ENCODE results near the gene CIAO2B.
"Not testable (repeated sequence)": the region's sequence is repeated elsewhere in the genome, so short reads cannot be mapped to it uniquely, and the experiment has no call there.

CIAO2B gene

DNA sequence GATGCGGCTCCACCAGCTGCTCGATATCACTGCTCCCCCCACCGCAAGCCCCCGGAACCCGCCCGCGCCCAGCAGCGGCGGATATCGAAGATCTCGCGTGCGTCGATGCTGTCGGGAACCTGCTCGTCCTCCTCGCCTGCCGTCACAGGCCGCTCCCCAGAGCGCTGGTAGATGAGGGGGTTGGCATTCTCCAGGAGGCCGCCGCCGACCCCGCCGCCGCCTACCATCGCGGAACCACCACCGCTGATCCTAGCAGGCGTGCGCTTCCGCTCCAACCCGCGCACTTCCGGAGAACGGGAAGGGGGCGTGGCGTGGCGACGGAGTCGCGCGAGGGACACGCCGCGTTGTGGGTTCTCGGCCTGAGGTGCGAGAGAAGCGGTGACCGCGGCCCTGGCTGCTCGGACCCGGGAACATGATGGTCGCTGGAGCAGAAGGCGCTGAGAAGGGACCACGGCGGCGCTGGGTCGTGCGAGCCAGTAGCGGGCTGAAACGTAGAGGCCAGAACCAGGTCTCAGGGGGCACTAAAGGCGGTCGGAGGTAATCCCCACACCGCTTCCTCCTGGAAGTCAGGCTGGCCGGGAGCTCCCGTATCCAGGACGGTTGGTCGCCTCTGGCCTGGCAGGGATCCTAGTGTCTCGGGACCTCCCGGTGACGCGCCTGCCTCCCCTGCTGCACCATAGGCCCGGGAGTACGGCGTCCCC, at the start of gene CIAO2B:
Gene CIAO2B (minus strand): TSS at position 265 of the 701 bp plus-strand sequence. CDS start 38 bp downstream, at position 227.
- peak; percentile 89 for DNase-seq

DNA sequence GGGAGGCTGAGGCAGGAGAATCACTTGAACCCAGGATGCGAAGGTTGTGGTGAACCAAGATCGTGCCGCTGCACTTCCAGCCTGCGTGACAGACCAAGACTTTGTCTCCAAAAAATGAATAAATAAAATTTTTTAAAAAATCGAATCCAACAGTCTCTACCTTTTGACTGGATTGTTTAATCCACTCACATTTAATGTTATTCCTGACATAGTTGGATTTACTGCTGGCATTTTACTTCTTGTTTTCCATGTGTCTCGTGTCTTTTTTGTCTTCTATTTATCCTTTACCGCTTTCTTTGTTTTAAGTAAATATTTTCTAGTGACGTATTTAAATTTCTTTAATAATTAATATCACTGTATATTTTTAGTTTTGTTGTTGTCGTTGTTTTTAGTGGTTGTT, 48.8 kb upstream of the CIAO2B start:
- DNase-seq, result no peak

DNA sequence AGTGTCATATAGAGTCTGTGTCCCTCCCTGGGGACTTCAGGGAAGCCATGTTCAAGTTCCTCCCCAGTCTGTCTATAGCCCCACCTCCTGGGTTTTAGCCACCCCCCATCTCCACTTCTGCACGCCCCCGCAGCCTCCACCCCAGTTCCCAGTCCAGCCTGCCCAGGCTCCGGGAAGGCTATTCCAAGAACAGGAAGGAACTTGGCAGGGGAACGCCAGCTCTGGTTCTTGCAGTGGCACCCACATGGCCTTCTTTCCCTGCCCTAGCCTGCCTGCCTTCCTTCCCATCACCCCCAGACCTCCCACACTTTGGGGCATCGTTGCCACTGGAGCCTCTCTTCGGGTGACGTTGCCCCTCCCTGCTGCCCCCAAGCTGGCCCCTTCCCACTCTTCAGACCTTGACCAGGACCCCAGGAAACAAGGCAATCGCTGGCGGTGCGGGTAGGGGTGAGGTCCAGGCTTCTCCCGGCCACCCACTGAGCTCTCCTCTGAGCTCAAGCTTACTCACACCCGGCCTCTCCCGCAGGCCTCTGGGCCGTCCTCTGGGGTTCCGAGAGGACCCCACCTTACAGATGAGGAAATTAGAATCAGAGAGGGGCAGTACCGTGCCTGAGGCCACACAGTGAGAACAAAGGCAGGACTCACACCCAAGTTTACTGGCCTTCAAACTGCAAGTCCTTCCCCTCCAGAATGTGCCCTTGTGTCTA, 45.0 kb upstream of the CIAO2B start:
- DNase-seq, result no peak

DNA sequence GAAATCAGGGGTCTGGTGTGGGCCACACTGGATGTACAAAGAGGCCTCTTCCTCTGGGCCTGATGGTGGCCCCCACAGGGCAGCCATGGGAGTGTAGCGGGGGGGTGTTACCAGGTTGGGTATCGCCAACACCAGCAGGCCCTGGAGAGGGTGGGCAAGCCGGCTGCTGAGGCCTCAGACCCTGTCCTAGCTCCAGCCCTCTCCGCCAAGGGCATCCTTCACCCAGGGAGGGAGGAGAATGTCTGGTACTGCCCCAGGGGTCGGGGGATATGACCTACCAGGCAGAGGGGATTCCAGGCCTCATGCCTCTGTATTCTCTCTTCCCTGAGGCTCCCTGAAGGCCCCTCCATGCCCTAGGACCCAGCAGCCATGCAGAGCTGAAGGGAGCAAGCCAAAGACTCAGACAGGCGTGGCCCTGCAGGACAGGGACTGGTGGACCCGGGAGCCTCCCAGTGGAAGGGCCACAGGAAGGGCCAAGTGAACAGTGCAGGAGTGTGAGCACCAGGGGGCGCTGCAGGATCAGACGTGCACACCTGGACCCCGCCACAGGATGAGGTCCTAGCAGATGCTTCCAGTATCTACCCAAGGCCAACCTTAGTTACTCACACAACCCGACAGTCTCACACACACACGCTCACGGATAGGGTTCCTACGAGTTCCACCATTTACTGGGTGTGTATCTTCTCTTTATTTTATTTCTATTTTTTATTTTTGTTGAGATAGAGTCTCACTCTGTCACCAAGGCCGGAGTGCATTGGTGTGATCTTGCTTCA, 43.3 kb upstream of the CIAO2B start:
- peak; percentile 88 for DNase-seq

DNA sequence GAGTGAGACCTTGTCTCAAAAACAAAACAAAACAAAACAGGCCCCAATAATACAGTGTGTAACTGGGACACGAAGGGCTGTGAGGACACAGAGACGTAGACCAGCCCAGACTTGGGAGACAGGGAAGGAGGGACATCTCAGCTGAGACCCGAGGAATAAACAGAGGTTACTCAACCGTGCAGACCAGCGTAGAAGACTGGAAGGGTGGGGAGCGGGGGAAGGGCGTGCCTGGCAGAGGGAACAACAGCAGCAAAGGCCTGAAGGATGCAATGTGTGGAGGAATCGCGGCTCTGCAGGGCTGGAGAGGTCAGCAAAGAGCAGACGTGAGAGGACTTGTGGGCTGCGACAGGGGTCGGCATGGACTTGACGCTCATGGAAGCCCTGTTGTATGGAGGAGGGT, 42.5 kb upstream of the CIAO2B start:
- DNase-seq, result no peak

DNA sequence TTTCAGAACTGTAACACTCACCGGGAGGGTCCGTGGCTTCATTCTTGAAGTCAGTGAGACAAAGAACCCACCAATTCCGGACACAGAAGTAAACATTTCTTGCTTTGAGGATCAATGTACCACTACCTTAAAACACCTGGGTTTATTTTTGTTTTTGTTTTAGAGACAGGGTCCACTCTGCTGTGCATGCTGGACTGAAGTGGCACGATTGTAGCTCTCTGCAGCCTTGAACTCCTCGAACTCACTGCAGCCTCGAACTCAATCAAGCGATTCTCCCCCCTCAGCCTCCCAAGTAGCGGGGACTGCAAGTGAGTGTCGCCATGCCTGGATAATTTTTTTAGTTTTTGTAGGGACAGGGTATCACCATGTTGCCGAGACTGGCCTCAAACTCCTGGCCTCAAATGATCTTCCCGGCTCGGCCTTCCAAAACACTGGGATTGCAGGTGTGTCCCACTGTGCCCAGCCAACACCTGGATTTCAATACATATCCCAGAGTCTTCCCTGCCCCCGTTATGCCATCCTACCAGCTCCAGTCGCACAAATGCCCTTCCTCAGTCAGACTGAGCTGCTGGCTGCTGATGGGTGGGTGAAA, 41.2 kb upstream of the CIAO2B start:
- DNase-seq, result no peak

DNA sequence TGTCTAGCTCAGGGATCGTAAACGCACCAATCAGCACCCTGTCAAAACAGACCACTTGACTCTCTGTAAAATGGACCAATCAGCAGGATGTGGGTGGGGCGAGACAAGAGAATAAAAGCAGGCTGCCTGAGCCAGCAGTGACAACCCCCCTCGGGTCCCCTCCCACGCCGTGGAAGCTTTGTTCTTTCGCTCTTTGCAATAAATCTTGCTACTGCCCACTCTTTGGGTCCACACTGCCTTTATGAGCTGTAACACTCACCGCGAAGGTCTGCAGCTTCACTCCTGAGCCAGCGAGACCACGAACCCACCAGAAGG, 40.7 kb upstream of the CIAO2B start:
- peak; percentile 37 for DNase-seq

DNA sequence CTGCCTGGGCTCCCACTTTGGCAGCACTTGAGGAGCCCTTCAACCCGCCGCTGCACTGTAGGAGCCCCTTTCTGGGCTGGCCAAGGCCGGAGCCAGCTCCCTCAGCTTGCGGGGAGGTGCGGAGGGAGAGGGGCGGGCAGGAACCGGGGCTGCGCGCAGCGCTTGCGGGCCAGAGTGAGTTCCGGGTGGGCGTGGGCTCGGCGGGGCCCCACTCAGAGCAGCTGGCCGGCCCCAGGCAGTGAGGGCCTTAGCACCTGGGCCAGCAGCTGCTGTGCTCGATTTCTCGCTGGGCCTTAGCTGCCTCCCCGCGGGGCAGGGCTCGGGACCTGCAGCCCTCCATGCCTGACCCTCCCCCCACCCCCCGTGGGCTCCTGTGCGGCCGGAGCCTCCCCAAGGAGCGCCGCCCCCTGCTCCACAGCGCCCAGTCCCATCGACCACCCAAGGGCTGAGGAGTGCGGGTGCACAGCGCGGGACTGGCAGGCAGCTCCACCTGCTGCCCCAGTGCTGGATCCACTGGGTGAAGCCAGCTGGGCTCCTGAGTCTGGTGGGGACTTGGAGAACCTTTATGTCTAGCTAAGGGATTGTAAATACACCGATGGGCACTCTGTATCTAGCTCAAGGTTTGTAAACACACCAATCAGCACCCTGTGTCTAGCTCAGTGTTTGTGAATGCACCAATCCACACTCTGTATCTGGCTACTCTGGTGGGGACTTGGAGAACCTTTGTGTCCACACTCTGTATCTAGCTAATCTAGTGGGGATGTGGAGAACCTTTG, 40.1 kb upstream of the CIAO2B start:
- not testable (repeated sequence) for DNase-seq

DNA sequence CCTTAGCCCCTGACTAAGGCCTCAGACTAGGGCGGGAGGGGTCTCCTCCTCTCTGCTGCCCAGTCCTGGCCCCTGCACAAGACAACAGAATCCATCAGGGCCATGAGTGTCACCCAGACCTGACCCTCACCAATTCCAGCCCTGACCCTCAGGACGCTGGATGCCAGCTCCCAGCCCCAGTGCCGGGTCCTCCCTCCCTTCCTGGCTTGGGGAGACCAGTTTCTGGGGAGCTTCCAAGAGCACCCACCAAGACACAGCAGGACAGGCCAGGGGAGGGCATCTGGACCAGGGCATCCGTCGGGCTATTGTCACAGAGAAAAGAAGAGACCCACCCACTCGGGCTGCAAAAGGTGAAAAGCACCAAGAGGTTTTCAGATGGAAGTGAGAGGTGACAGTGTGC, 39.5 kb upstream of the CIAO2B start:
- no peak for DNase-seq

DNA sequence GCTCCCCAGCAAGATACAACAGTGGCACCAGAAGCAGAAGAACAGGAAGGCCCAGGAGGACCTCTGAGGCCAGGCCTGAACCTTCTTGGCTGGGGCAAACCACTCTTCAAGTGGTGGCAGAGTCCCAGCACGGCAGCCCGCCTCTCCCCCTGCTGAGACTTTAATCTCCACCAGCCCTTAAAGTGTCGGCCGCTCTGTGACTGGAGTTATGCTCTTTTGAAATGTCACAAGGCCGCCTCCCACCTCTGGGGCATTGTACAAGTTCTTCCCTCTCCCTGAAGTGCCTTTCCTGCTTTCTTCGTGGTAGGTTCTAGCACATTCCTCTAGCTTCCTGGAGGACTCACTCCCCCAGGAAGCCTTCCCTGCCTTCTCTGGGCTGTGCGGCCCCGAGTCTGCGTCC, 38.8 kb upstream of the CIAO2B start:
- no peak for DNase-seq

DNA sequence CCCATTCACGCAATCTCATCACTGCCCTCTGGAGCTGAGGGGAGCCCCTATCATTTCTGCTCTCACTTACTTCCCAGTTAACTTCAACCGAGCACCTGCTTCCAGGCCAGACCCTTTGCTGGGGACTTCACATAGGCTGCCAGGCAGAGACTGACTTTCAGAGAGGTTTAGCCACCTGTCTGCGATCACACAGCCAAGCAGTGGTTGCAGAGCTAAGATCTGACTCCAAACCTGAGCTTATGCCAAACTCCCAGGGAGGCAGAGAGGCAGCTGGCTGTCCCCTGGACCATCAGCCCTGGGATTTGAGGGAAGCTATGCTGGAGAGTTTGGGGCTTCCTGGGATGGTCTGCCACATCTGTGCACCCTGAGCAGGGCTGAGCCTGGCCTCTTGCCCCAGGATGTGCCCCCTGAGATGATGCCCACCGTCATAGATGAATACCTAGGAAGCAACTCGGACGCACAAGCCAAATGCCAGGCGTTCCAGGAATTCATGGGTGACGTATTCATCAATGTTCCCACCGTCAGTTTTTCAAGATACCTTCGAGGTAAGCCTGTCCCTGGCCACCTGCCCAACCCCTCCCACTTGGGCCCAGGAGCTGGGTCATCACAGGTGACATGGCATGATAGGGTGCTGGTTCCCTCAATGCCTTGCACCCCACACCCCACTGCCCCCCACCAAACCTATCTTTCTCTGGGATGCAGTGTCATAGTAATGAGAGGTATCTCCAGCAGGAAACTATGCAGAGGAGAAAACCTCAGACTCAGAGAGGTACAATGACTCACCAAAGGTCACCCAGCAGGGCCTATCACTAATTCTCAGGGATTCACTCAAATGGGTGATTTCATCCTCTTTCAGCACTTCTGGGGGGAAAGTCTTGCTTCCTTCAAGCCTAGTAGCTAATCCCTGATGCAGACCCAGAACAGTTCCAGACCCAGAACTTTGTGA, 36.8 kb upstream of the CIAO2B start:
- DNase-seq, result no peak

DNA sequence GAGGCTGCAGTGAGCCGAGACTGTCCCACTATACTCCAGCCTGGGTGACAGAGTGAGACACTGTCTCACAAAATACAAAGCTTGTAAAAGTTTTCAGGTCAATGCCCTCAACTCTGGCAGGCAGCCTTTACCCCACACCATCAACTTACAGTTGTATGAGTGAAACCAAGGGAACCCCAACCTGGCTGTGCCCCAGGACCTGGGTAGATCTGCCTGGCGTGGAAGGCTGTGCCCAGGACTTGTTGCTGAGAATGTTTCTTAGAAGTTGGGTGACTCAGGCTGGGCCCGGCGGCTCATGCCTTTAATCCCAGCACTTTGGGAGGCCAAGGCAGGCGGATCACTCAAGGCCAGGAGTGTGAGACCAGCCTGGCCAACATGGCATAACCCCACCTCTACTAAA, 34.6 kb upstream of the CIAO2B start:
- DNase-seq, result no peak

DNA sequence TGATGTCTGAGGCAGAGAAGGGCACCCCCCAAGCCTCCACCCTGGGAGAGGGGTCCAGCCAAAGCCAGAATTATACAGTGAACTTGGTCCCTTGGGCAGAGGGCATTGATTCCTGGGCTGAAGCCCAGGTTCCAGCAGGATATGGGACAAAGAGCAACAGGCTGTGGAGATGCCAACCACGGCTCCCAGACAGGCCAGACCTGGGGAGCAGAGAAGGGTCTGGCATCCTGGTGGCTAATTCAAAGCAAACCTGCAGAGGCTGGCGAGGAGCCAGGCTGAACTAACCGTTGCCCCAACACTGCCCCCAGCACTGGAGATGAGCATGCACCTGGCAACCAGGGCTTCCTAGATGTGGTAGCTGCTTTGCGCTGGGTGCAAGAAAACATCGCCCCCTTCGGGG, 29.8 kb upstream of the CIAO2B start:
- DNase-seq, result no peak

DNA sequence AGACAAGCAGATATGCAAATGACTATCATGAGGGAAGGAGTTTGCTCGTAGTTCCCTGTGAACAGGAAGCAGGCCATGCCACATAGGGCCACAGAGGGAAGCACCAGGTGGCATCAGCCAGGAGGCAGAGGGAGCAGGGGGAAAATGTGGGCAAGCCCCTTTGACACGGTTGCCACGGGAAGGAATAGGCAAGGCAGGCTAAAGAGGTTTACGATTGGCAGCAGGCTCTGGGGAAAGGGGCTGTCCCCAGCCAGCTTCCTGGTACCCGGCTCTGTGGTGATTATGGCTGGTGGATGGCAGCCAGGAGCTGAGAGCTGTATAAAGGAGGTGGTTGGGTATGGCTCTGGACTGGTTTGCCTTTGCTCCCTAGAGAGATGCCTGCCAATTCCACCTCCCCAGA, 27.7 kb upstream of the CIAO2B start:
- no peak for DNase-seq

DNA sequence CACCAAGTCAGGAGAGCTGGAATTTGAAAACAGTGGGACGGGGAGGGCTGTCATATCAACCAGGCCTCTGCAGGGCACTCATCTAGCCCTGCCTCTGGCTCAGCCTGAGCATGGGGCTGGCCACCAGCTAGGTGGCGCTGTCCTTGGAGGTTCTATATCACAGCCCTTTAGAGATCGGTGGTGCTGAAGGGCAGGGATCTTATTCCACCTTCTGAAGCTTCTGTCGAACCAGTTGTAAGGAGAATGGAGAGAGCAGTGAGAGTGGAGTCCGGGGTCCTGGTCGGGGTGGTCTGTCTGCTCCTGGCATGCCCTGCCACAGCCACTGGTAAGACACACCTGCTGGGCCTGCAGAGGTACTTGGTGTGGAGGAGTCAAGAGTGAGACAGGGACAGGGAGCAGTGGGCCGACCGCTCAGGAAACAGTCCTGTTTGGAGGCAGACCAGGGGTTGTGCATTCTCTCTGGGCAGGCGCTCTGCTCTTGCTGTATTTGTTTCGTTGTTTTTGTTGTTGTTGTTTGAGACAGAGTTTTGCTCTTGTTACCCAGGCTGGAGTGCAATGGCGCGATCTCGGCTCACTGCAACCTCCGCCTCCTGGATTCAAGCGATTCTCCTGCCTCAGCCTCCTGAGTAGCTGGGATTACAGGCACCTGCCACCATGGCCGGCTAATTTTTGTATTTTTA, 27.0 kb upstream of the CIAO2B start, which contains the start of gene CES3:
Gene CES3 (plus strand): TSS at position 202 of the 680 bp plus-strand sequence. CDS start 42 bp downstream, at position 244.
- DNase-seq, result no peak

DNA sequence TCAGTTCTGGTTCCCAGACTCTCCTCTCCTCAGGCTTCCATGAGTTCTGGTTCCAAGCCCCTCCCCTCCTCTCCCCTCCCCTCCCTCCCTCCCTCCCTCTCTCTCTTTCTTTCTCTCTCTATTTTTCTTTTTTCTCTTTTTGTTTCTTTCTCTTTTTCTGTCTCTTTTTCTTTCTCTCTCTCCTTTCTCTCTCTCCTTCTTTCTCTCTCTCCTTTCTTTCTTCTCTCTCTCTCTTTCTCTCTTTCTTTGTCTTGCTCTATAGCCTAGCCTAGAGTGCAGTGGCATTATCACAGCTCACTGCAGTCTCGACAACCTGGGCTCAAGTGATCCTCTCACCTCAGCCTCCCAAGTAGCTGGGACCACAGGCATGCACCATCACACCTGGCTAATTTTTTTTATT, 26.1 kb upstream of the CIAO2B start:
- DNase-seq, result no peak

DNA sequence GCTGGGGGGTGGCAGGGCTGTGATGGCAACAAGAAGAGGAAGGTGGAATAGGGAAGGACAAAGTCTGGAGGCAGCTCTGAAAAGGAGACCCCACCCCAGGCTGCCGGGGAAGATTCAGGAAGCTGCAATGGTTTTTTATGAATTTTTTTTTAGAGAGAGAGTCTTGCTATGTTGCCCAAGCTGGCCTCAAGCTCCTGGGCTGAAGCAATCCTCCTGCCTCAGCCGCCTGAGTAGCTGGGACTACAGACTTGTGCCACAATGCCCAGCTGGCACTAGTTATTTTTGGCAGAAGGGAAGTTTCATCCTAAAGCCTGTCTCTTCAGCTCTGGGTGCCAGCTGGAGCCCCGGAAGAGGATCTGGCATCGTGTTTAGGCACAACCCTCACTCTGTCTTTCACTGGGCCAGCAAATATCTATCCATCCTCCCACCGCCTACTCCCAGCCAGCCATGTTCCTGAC, 25.5 kb upstream of the CIAO2B start:
- DNase-seq, result no peak

DNA sequence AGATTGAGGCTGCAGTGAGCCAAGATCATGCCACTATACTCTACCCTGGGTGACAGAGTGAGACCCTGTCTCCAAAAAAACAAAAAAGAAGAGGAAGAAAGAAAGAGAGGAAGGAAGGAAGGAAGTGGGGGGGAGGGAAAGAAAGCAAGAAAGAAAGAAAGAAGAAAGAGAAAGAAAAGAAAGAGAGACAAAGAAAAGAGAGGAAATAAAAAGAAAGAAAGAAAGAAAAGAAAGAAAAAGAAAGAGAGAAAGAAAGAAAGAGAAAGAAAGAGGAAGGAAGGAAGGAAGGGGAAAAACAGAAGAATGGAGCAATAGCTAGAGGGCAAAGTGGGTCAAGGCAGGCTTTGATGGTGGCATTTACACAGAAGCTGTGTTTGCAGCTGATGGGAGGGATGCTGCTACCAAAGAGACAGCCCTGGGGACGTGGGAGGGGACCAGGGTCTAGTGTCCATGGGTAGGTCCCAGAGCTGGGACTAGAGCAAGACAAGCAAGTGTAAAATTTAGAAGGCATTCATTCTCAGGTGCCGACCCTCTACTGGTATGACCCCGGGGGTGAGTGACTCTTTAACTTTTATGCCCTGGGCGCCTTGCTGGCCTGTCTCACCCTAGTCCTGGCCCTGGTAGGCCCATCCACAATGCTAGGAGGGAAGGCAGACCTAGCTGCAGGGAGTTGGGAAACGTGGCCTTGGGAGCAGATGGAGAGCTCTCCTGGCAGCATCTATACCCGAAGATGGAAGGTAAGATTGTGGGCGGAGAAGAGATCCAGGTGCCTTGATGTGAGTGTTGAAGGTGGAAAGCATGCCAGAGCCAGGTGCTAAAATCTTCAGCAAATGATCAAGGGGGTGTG, 24.9 kb upstream of the CIAO2B start:
- no peak for DNase-seq

DNA sequence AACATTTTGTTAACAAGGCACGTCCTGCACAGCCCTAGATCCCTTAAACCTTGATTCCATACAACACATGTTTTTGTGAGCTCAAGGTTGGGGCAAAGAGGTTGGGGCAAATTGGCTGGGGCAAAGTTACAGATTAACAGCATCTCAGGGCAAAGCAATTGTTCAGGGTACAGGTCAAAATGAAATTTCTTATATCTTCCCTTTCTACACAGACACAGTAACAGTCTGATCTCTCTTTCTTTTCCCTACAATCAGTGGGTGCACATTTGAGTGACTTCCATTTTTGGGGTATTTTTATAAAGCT, 21.9 kb upstream of the CIAO2B start:
- not testable (repeated sequence) for DNase-seq
